ENCODE data around the gene ERCC5.

ERCC5 gene

DNA sequence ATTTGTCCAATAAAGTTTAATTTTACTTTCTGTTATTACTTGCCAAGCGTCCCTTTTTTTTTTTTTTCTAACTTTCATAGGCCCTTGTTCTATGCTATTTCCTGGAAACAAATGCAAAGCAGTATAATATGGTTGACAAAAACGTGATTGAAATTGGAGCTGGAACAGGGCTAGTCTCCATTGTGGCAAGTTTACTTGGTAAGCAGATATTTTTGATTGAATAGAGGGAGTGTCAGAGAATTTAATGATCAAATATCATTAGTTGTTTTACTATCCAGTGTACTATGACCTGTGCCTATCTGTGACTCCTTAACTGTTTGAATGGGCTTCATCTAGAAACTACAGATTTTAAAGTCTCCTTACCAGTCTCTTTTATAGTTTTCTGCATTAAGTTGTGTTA is 46.7 kb downstream of the ERCC5 start:
- no peak for DNase-seq (ENCODE audit: low read depth)

DNA sequence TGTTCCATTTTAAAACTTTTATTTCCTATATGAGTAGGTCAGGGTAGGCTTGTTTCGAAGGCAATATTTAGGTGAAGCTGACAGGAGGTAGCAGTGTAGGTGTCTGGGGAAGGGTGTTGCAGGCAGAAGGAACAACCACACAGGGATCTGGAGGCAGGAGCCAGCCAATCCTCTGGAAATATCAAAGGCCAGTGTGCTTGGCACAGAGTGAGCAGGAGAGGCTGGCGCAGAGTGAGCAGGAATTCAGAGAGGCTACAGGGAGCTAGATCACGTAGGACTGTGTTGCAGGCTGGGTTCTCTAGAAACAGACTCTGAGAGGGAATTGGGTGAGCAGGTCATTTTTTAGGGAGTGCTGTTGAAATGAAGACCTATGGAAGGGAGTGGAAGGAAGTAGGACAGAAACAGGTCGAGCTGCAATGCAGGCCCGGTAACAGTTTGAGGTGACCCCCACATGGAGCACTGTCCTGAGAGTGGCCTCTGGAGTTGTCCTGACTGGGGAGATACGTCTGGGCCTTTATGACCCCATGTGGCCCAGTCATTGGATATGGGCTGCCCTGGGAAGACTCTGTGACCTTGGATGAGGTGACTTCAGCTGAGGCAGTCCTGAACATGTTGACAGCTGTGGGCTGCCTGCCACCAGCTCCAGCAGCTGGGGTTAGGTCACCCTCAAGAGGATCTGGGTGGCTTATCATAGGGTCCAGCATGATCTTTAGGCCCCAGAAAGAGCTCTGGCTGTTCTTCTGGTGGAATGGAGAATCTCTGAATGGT is 51.7 kb downstream of the ERCC5 start:
- DNase-seq (ENCODE audit: low read depth): no peak

DNA sequence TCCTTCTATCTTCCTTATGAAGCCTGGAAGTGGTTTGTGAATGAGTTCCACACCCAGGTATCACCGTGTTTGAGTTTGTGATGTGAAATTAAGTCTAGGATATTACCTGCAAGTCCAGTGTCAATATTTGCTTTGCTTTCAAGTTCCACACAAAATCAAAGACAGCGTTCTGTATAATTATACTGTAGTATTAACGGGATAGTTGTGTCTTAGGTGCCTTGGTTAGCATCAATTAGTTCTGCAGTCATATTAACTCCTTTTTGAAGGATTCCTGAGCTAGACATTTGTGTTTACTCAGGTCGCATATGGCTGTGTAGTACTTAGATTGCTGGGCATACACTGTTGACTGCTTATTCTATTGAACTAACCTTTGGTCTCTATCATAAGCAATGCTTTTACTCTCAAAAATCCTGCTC is 54.4 kb downstream of the ERCC5 start:
- no peak for DNase-seq (ENCODE audit: low read depth)

DNA sequence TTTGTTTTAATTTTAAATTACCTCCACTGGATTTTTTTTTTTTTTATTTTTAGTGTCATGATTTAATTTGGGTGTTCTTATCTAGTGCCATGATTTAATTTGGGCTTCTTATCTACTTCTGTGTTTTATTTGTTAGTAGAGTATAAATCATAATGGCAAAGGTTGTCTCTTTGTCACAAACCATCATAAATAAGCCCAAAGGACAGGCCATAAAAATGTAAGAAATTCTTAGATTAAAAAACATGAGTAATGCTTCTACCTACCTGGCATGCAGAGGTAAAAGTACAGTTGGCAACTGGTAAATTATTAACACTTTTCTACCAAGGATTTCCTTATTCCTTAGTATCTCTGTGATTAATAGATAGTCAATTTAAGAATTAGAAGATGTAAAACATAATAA is 55.2 kb downstream of the ERCC5 start:
- DNase-seq (ENCODE audit: low read depth): no peak

DNA sequence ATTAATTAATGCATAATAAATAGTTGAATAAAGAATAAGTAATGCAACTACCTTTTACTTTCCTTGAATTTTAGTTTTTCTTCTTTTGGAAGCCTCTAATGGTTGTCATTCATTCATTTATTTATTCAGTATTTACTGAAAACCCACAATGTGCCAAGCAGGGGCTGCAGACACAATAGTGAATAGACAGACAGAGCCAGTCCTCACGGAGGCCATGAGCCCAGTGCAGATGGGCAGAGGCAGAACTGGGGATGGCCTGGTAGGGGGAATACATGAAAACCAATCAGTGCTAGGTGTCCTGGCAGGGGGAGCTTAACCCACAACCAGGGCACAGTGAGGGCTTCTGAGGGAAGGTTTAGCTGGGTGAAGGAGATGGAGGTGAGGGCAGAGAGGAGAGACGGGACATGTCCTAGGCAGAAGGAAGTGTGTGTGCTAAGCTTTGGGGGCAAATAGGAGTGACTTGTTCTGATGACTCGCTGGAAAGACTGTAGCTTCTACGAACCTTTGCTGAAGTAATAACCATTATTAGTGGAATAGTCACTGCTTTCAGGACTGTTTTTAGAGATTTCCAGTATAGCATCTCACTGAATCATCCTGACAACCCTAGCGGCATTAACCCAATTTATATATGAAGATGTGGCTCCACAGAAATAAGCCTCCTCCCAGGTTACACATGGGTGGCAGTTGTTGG is 55.9 kb downstream of the ERCC5 start:
- no peak for DNase-seq (ENCODE audit: low read depth)

DNA sequence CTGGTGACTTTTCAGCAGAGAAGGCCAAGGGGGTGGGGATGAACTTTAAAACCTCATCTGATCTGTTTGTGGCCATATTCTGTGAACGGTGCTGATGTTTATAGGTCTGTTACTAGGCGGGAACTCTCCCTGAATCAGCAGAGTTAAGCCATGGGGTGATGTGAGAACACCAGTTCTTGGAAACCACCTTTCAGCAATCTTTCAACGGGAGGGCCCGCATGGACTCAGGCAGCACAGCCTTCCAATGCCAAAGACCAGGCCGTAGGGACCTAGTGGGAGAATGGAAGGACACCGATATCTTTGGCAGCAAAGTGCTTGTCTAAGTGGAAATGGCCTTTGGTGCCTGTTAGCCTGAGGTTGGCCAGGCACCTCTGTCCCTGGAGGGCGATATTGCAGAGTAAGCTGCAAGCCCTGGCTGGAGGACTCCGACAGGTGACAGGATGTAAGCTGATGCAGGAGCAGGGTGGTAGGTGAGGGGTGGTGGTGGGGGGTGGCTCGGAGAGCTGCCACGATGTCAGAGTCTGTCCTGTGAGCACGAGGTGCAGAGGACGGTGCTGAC is 57.0 kb downstream of the ERCC5 start:
- DNase-seq (ENCODE audit: low read depth): no peak

DNA sequence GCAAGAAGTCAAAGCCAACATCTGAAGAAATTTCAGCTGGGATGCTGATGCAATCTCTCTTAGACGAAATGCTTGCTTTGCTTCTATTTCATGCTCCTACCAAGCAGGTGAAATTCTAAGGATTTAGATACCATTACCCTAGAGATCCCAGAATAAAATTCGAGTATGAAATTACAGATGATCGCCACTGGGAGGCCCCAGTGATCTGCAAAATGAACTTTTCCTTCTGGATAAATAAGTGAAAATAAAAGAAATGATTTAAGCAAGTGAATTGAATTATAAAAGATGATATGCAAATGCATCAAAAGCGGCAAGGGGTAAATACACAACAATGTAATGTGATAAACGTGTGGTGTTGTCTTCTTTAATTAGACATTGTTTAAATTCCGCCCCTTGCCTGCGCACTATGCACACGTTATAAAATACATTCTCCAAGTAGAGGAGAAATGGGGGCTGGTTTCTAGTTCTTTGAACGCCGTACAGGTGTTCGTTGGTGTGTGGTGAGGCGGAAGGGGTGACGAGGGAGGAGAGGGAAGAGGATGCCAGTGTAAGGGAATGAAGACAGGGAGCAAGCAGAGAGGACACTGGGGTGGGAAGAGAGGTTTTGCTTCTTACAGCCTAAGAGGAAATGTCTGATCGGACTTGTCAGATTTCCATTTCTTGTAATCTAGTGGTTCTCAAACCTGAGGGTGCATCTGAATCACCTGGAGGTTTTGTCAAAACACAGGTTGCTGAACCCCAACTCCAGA is 58.0 kb downstream of the ERCC5 start:
- DNase-seq (ENCODE audit: low read depth): no peak

DNA sequence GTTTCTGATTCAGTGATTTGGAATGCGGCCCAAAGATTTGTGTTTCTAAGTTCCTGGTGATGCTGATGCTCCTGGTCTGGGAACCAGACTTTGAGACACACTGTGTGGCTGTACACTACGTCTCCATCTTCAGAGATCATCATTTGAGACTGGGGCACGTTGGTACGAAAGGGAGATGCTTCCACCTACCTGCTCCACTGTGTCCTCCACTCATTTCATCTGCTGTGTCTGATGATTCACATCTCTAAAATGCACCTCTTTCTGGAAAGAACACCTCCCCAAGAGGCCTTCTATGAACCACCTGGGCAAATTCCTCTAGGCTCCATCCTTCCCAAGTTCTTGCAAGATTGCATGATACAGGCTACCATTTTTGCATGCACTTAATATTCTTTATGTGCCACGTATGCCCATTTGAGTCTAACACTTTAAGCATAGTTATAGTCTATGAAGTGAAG is 58.6 kb downstream of the ERCC5 start:
- no peak for DNase-seq (ENCODE audit: low read depth)

DNA sequence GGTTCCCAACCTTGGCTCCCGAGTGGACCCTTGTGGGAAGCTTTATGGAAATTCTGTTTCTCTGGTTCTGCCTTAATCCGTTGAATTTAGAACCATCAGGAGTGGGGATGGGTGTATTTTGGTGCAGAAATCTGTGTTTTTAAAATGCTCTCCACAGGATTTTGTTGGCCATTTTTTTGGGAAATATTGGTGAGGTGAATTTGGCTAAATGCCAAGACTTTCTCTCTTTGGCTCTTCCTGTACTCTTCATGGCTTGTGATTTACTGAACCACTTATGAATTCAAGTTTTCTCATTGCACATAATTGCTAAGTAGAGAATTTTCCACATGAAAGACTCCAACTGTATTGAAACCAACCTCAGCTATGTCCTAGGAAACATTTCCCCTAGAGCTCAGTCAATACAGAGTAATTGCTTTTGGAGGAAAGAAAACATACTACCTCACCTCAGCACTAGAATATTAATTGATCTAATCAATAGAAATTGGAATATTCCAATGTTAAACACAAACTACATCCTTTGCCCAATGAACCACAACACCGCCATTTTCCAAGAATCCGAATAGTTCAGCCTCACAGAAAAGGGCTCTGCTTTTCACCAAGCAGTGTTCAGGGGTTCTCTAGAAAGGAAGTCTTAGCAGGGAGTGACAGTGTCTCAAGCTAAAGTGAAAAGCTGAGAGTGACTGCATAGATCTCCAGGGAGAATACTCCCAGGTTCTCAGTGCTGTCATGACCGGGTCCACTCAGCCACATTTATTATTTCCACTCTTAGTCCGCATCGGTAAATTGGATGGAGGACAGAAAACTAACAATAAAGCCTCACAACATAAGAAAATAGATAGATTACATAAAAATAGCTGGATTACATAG is 60.3 kb downstream of the ERCC5 start:
- DNase-seq (ENCODE audit: low read depth): no peak

DNA sequence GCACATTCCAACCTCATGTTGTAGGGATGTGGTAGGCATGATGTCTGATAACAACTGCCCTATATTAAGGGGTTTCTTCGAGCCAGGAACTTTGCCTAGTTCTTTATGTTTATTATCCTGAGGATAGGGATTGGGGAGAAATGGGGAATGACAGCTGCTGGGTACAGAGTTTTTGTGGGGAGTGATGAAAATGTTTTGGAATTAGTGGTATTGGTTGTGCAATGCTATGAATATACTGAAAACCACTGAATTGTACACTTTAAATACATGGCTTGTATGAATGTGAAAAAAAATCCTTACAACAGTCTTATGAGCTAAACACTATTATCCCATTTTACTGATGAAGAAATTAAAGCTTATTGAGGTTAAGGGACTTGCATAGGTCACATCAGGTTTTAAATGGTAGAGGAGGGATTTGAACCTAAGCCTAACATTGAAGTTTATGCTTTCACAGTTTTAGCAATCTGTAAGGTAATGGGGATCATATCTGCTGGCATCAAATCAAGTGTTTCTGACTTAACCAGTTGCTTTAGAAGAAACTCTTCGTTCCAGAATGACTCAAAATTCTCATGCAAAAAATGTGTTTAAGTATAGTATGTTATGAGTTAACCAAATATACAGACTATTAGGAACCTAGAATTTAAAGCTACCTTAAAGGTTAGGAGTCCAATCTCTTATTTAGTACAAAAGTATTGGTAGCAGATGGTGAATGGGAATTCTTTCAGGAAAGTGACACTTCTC is 61.4 kb downstream of the ERCC5 start:
- no peak for DNase-seq (ENCODE audit: low read depth)

DNA sequence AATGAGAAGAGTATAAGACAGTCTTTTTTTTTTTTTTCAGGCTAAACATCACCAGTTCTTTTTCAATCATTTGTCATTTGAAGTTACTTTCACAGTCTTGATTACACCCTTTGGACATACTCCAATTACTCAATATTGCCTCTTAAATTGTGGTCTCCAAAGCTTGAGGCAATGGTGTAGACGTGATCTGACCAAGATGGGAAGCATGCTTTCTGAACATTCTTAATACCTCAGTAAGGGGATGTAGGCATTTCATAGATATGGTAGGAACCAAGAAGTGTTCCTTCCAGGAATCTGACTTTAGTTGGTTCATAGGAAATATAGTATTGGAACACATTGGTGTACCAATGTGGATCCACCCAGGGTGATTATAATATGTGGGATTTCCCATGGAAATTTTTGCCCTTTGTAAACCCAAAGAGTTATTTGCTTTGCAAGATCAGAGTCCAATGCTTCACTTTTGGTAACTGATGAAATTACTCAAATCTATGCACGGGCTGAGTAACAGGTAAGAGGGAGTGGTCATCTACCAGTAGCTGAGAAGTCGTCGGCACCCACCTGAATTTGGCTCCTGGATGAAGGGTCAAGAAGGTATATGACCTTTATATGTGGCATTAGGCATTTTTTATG is 62.2 kb downstream of the ERCC5 start:
- no peak for DNase-seq (ENCODE audit: low read depth)

DNA sequence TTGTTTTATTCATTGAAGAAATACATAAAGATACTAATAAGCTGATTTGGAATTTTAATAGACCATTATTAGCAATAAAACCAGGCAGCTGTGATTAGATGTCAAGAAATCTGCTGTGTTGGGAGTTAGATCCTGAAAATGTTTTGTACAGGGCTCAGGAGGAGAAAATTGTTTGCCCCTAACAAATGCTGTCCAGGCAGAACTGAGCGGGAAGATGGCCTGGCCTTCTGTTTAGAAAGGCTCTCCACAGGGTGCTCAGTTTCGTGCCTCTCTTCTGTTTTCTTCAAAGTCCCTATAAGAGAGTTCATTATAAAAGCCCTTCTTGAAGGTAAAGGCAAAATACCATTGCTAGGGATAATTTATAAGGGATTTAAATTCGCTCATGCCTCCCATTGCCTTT is 64.1 kb downstream of the ERCC5 start:
- DNase-seq (ENCODE audit: low read depth): no peak

DNA sequence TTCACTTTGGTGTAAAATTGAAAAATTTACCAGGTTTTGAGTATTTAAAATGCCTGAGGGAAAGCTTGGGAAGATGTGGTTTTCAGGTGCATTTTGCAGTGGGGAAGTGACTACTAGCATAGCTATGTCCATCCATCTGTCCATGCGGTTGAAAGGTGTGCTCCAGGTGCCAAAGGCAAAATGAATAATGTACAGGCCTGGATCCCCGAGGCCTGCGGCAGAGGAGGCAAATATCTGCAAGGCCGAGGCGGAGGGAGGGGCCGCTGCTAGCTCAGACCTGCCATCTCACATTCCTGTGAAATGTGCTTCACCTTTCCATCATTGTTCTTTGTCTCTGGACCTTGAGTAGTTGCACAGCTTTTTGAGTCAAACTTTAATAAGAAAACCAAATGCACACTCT is 65.5 kb downstream of the ERCC5 start:
- DNase-seq (ENCODE audit: low read depth): no peak

DNA sequence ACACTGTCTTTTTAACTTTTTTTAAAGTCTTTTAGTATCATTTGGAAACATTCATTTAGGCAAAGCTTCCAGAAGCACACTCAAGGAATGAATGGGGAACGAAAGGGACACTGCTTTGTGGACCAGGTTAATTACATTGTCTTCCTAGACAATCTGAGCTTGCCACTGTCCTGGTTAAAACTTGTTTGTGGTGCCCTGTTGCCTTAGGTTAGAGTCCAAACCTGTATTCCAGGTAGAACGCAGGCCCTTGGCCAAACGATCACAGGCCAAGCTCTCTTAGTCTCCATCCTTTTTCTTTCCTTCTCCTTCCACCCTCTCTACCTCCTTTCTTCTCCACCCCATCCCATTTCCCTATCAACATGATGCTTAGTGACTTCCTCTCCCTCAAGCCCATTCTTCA is 66.8 kb downstream of the ERCC5 start:
- no peak for DNase-seq (ENCODE audit: low read depth)

DNA sequence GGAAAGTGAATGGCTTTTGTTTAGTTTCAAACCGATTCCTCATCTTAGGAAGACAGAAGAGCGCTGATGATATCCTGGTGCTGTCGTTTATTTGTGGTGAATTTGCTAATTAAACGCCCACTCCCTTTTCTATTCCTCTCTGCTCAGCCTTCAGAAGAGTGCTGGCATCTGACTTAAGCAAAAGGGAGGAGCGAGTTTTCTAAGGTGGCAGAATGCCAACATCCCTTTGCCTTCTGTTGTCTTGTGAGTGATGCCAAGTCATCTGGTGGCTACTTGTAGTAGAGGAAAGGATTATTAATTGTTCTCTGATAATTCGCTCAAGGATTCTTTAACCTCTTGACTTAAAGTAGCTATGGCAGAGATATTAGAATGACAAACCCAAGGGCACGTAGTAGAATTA is 68.1 kb downstream of the ERCC5 start:
- DNase-seq (ENCODE audit: low read depth): no peak

DNA sequence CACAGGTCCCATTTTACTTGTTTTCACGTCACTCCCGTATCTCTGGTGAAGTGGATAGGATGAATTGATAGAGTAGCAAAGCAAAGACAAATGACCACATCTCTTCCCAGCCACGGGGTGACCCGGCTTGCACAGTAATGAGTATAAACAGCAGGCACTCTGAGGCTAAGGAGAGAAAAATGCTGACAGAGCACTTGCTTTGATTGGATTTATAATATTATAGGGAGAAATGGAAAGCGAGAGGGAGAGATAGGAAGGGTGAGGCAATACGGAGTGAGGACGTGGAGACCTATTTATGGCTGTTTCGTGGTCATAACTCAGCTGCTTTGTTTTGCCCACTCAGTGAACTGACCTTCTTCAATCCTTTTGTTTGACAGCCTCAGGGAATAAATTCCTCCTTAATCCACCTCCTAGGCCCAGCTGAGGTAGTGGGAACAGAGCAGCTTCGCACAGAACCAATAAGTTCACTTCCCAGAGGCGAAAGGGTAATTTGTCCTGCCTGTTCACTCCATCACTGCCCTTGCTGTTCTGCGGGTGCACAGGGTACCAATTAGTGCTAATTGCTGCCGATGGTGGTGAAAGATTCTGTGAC is 68.6 kb downstream of the ERCC5 start:
- DNase-seq (ENCODE audit: low read depth): no peak

DNA sequence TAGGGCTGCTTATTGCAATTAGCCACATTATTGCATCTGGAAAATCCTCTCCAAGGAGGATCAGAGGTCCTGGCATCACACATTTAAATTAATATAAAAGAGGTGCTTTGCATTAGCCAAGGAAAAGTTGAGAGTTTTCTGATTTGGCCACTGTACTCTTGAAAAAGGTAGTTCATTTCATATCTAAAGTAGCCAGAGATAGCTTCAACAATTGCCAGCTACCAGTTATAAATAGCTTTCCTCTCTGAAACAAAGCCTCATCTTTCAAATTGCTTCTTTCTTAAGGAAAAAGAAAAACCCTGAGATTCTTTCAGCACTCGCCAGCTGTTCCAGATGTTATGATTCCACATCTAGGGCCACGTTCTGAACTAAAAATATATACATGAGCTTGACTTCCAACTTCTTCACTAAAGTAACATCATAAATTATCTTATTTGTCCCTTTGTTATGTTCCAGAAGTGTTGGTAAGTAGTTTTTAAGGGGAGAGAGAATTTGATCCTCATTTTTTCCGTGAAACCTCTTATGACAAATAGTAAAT is 69.6 kb downstream of the ERCC5 start:
- no peak for DNase-seq (ENCODE audit: low read depth)

DNA sequence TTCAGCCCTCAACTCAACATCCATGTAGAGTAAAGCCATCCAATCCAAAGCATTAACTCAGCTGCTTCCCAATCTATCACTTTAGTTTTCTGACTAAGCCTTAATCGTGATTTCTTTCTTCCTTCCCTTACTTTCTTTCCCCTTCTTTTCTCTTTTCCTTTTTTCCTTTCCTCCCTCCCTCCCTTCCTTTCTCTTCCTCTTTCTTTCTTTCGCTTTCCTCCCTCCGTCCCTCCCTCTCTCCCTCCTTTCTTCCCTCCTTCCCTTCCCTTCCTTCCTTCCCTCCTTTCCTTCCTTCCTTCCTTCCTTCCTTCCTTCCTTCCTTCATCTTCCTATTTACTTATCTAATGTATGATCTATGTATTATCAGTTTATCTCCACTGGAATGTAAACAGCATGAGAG is 71.2 kb downstream of the ERCC5 start:
- DNase-seq (ENCODE audit: low read depth): no peak

DNA sequence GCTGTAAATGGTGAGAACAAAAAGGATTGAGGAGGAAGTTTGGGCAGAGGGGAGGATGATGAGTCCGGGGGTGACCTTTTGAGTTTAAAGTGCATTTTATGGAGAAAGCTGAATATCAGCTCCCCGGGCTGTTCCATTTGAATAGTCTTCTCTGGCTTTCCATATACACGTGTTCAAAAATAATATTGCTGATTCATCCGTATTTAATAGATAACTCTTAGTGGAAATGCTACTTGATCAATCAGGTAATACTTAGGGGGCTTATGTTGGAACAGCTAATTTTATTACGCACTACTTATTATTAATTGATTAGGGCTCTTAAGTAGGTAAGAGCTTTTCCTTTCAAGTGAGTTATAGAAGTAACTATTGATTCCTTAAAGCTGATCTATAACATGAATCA is 76.4 kb downstream of the ERCC5 start:
- DNase-seq (ENCODE audit: low read depth): no peak
